IMR-90 (cell line): ENCODE measurements around the gene RSRC1. TPM values are rescaled to one million over a fixed set of nuclear protein-coding genes. Genes with fewer than 3 reads are reported as not detected.

ENCODE experiments used
- ATAC-seq: fragments of 200-7000 bp; cut with Tn5 transposase; 2 replicates; pipeline ENCODE4 v1.9.1; 2020; ENCODE audit warnings: low read depth, mild to moderate bottlenecking, moderate library complexity
- BruUV-seq: library from RNA; stranded (reverse); fragments of 400-500 nt; replicated peaks from 2 replicates; lab custom pipeline; 2021; lab: Mats Ljungman, UMichigan
- CTCF ChIA-PET: fragments of 300-600 bp; formaldehyde crosslinking; extraction: SDS; loops from one replicate; lab custom pipeline; 2021; ENCODE audit warnings: antibody characterized with exemption; lab: Yijun Ruan, JAX
- POLR2A ChIA-PET: fragments of 300-600 bp; sonication (Branson Sonifier 250); formaldehyde crosslinking; loops from one replicate; lab custom pipeline; 2022; ENCODE audit warnings: antibody characterized with exemption; ENCODE audit not compliant: unreplicated experiment; lab: Charles Lee
- DNase-seq: peaks from one replicate; pipeline ENCODE4 v3.0.0; 2013
- H2AFZ ChIP-seq: replicated peaks from 2 replicates; pipeline ENCODE3; 2013; ENCODE audit warnings: low read length, mild to moderate bottlenecking; ENCODE audit not compliant: poor library complexity
- H2AK5ac ChIP-seq: 2 replicates; pipeline ENCODE4 v1.6.1; 2013; ENCODE audit warnings: low read depth, low read length, inconsistent platforms
- H2AK9ac ChIP-seq: replicated peaks from 2 replicates; pipeline ENCODE3; 2013; ENCODE audit warnings: mild to moderate bottlenecking, low read depth, low read length, moderate library complexity; ENCODE audit not compliant: poor library complexity
- H2BK120ac ChIP-seq: 2 replicates; pipeline ENCODE4 v1.6.1; 2013; ENCODE audit warnings: low read depth, low read length, inconsistent platforms
- H2BK15ac ChIP-seq: 3 replicates; pipeline ENCODE4 v1.6.1; 2013; ENCODE audit warnings: low read depth, low read length, inconsistent platforms
- H2BK20ac ChIP-seq: 2 replicates; pipeline ENCODE4 v1.6.1; 2013; ENCODE audit warnings: low read depth, mild to moderate bottlenecking, inconsistent platforms, low read length, moderate library complexity
- H2BK5ac ChIP-seq: 2 replicates; pipeline ENCODE4 v1.6.1; 2013; ENCODE audit warnings: mild to moderate bottlenecking, low read depth, low read length, inconsistent platforms; ENCODE audit not compliant: poor library complexity, severe bottlenecking
- H3K14ac ChIP-seq: replicated peaks from 2 replicates; pipeline ENCODE4 v1.6.1; 2013; ENCODE audit warnings: low read depth, low read length, inconsistent platforms
- H3K18ac ChIP-seq: 2 replicates; pipeline ENCODE4 v1.6.1; 2013; ENCODE audit warnings: low read depth, low read length, control low read depth
- H3K23ac ChIP-seq: 2 replicates; pipeline ENCODE4 v1.6.1; 2013; ENCODE audit warnings: low read depth, low read length, inconsistent platforms
- H3K27ac ChIP-seq: 2 replicates; pipeline ENCODE4 v1.5.1; 2013; ENCODE audit warnings: mild to moderate bottlenecking, control low read depth, low read length; ENCODE audit not compliant: insufficient read depth
- H3K27me3 ChIP-seq: 2 replicates; pipeline ENCODE4 v1.6.1; 2013; ENCODE audit warnings: low read length; ENCODE audit not compliant: control insufficient read depth, insufficient read depth
- H3K36me3 ChIP-seq: 2 replicates; pipeline ENCODE4 v1.6.1; 2013; ENCODE audit warnings: low read length, mixed read lengths; ENCODE audit not compliant: control insufficient read depth, insufficient read depth
- H3K4ac ChIP-seq: 2 replicates; pipeline ENCODE4 v1.6.1; 2013; ENCODE audit warnings: low read depth, low read length, inconsistent platforms
- H3K4me1 ChIP-seq: 2 replicates; pipeline ENCODE4 v1.6.1; 2013; ENCODE audit warnings: low read length, mixed read lengths; ENCODE audit not compliant: control insufficient read depth, insufficient read depth
- H3K4me2 ChIP-seq: 2 replicates; pipeline ENCODE4 v1.6.1; 2013; ENCODE audit warnings: low read depth, mild to moderate bottlenecking, control low read depth, low read length, moderate library complexity
- H3K4me3 ChIP-seq: 2 replicates; pipeline ENCODE4 v1.5.1; 2013; ENCODE audit warnings: low read depth, mild to moderate bottlenecking, control low read depth, low read length, moderate library complexity; ENCODE audit not compliant: insufficient read depth
- H3K56ac ChIP-seq: 2 replicates; pipeline ENCODE4 v1.6.1; 2013; ENCODE audit warnings: low read length, inconsistent platforms; ENCODE audit not compliant: insufficient read depth; ENCODE audit errors: extremely low read depth
- H3K79me1 ChIP-seq, 2 experiments: 2 replicates each; pipeline ENCODE4 v1.6.1; 2013; ENCODE audit warnings: low read length in 2 of 2, inconsistent platforms in 1 of 2, low read depth in 1 of 2
- H3K9ac ChIP-seq: 2 replicates; pipeline ENCODE4 v1.6.1; 2013; ENCODE audit warnings: low read depth, low read length, control low read depth
- H3K9me1 ChIP-seq: 2 replicates; pipeline ENCODE4 v1.6.1; 2013; ENCODE audit warnings: low read length, inconsistent platforms; ENCODE audit not compliant: insufficient read depth
- H3K9me3 ChIP-seq: 2 replicates; pipeline ENCODE4 v1.6.1; 2013; ENCODE audit warnings: low read length; ENCODE audit not compliant: control insufficient read depth, insufficient read depth
- H4K20me1 ChIP-seq: 2 replicates; pipeline ENCODE4 v1.6.1; 2013; ENCODE audit warnings: low read length, inconsistent platforms; ENCODE audit not compliant: insufficient read depth
- H4K5ac ChIP-seq: 2 replicates; pipeline ENCODE4 v1.6.1; 2013; ENCODE audit warnings: mild to moderate bottlenecking, low read depth, low read length, control low read depth
- H4K8ac ChIP-seq, 2 experiments: 2 replicates each; pipeline ENCODE4 v1.6.1; 2013; ENCODE audit warnings: low read depth in 2 of 2, low read length in 2 of 2, control low read depth in 1 of 2, inconsistent platforms in 1 of 2
- H4K91ac ChIP-seq: 2 replicates; pipeline ENCODE4 v1.6.1; 2013; ENCODE audit warnings: low read depth, low read length, inconsistent platforms; ENCODE audit not compliant: insufficient read depth
- CEBPB ChIP-seq: IDR thresholded peaks from 2 replicates; pipeline ENCODE4 v1.6.1; 2012; ENCODE audit warnings: low read depth, low read length, improper control_type of control experiment
- CHD1 ChIP-seq: IDR thresholded peaks from 2 replicates; pipeline ENCODE4 v1.6.1; 2012; ENCODE audit warnings: low read depth, low read length, improper control_type of control experiment
- CTCF ChIP-seq: conservative IDR thresholded peaks from 2 replicates; pipeline ENCODE4 v1.5.1; 2012; ENCODE audit warnings: mild to moderate bottlenecking, low read depth, low read length, improper control_type of control experiment
- ELK1 ChIP-seq: fragments of 150-350 bp; IDR thresholded peaks from 2 replicates; pipeline ENCODE4 v1.6.1; 2016; ENCODE audit warnings: low read depth, mild to moderate bottlenecking, low read length, moderate library complexity, borderline replicate concordance
- MAZ ChIP-seq: IDR thresholded peaks from 2 replicates; pipeline ENCODE4 v1.6.1; 2012; ENCODE audit warnings: low read depth, mild to moderate bottlenecking, low read length, improper control_type of control experiment, moderate library complexity, borderline replicate concordance
- POLR2A ChIP-seq: IDR thresholded peaks from 2 replicates; pipeline ENCODE4 v1.6.1; 2012; ENCODE audit warnings: mild to moderate bottlenecking, low read depth, low read length
- RCOR1 ChIP-seq: IDR thresholded peaks from 2 replicates; pipeline ENCODE4 v1.6.1; 2012; ENCODE audit warnings: mild to moderate bottlenecking, low read length, improper control_type of control experiment; ENCODE audit not compliant: insufficient replicate concordance
- USF2 ChIP-seq: fragments of 150-350 bp; IDR thresholded peaks from 2 replicates; pipeline ENCODE4 v1.6.1; 2017; ENCODE audit warnings: mild to moderate bottlenecking, antibody characterized with exemption, low read length, low read depth
- WGBS, 2 experiments: methylation state at CpG; one replicate each; pipeline versions ENCODE4 v1.1.5 to v1.1.7; 2013; ENCODE audit warnings: missing lambda C conversion rate in 2 of 2; ENCODE audit not compliant: insufficient read length in 1 of 2; ENCODE audit errors: extremely low coverage in 2 of 2; 5-methylcytosine and 5-hydroxymethylcytosine counted together
- dilution Hi-C: fragments of 300-500 bp; cut with HindIII; formaldehyde crosslinking; loops from one replicate; pipeline ENCODE4 v1.14.3; 2018; ENCODE audit warnings: low sequenced_read_pairs; ENCODE audit not compliant: unreplicated experiment
- in situ Hi-C: fragments of 300-500 bp; cut with MboI; formaldehyde crosslinking; loops from 3 replicates; pipeline ENCODE4 v1.14.3; 2019; ENCODE audit warnings: low sequenced_read_pairs, inconsistent platforms, mixed read lengths
- intact Hi-C: fragments of 100-400 bp; cut with micrococcal nuclease; formaldehyde crosslinking; loops from 2 replicates; pipeline ENCODE4 v1.10.0; 2022
- polyA plus RNA-seq, 3 experiments: library from polyadenylated mRNA; depleted of rRNA; stranded (reverse); fragments of >200 nt; gene quantifications; 2 replicates each; pipeline ENCODE4 v1.2.3, GENCODE V29; 2012; ENCODE audit warnings: low replicate concordance in 1 of 3
- total RNA-seq: library from RNA; depleted of rRNA; stranded (reverse); fragments of >200 nt; gene quantifications from 2 replicates; pipeline ENCODE4 v1.2.3, GENCODE V29; 2012

RSRC1 gene
- total and polyA plus RNA-seq, 2 of the 4 experiments (the other 2 are of a cell fraction), result 3.8 to 41.8 TPM

GRCh38 chr3:158181096-158181495 lies 71.2 kb downstream of the RSRC1 start:
- no peak overlapping the region for H3K23ac ChIP-seq
- H4K20me1 ChIP-seq, result no peaks in the 10 kb centered on the region
- H2BK5ac ChIP-seq, result no peak overlapping the region
- no peaks in the 10 kb centered on the region; a peak in 1 of 4 replicates for H3K79me1 ChIP-seq
- no peak overlapping the region for H2BK20ac ChIP-seq
- no peak overlapping the region for H3K4me3 ChIP-seq
- no peak for TF ChIP-seq POLR2A
- TF ChIP-seq ELK1, result no peak
- TF ChIP-seq MAZ, result no peak
- TF ChIP-seq USF2, result no peak
- TF ChIP-seq CEBPB, result no peak
- no peak for TF ChIP-seq CTCF
- TF ChIP-seq CHD1, result no peak
- TF ChIP-seq RCOR1, result no peak
- no peaks in the 10 kb centered on the region for H3K36me3 ChIP-seq
- H3K27me3 ChIP-seq, result no peaks in the 10 kb centered on the region
- H2BK15ac ChIP-seq, result no peak overlapping the region
- no peak overlapping the region for H3K4me2 ChIP-seq
- H3K9ac ChIP-seq, result no peak overlapping the region
- H3K4me1 ChIP-seq, result no peaks in the 10 kb centered on the region
- CTCF ChIA-PET, result no interaction called here
- H2BK120ac ChIP-seq, result no peak overlapping the region
- no peak overlapping the region for H4K5ac ChIP-seq
- in situ Hi-C loops, result no loop called here
- no peak for ATAC-seq
- dilution Hi-C loops, result no loop called here
- H3K18ac ChIP-seq, result no peak overlapping the region
- BruUV-seq, result no TSS peak
- no peak overlapping the region for H4K91ac ChIP-seq
- intact Hi-C loops, result no loop called here
- H4K8ac ChIP-seq, result no peak overlapping the region
- no peak overlapping the region for H2AK9ac ChIP-seq
- no peak overlapping the region for H3K14ac ChIP-seq
- H2AFZ ChIP-seq, result no peak overlapping the region
- no peaks in the 10 kb centered on the region for H3K9me3 ChIP-seq
- WGBS, 2 experiments, result no CpG with 5 or more reads among the region's 1 CpG
- no peak overlapping the region for H3K56ac ChIP-seq
- no peak overlapping the region for H3K27ac ChIP-seq
- POLR2A ChIA-PET, result no interaction called here
- no peak overlapping the region for H3K4ac ChIP-seq
- H2AK5ac ChIP-seq, result no peak overlapping the region
- DNase-seq, result no peak
- no peaks in the 10 kb centered on the region for H3K9me1 ChIP-seq
